HG03060 (cell line): ENCODE data around the gene CREM.

ENCODE experiments used
- ATAC-seq: cut with Tn5 transposase; IDR thresholded peaks from one replicate; pipeline ENCODE4 v1.9.1; 2021; ENCODE audit warnings: low read depth, moderate number of reproducible peaks; ENCODE audit not compliant: unreplicated experiment

Gene CREM

DNA sequence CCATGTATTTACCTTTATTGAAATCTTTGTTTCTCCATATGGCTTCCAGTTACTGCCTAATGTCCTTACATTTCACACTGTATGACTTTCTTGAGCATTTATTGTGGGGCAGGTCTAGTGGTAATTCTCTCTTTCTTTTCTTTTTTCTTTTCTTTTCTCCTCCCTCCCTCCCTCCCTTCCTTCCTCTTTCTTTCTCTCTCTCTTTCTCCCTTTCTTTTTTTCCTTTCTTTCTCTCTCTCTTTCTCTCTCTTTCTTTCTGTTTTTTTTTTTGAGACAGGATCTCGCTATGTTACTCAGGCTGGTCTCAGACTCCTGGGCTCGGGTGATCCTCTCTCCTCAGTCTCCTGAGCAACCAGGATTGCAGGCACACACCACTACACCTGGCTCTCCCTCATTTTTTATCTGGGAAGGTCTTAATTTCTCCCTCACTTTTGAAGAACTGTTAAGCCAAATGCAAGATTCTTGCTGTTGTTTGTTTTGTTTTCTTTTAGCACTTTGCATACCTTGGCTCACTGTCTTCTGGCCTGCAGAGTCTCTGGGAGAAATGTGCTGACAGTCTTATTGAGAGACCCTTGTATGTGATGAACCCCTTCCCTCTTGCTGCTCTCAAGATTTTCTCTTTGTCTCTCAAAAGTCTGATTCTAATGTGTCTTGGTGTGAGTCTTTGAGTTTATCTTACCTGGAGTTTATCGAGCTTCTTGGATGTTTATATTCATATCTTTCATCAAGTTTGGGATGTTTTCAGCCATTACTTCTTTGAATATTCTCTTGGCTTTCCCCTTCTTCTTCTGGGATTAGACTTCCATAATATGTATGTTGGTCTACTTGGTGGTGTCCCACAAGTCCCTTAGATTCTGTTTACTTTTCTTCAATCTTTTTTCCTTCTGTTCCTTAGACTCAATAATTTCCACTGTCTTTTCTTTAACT is 130.7 kb downstream of the CREM start:
- ATAC-seq = no peak

- no peak for ATAC-seq
Measured at GRCh38 chr10:35259769-35260397, 133.2 kb downstream of the CREM start.

DNA sequence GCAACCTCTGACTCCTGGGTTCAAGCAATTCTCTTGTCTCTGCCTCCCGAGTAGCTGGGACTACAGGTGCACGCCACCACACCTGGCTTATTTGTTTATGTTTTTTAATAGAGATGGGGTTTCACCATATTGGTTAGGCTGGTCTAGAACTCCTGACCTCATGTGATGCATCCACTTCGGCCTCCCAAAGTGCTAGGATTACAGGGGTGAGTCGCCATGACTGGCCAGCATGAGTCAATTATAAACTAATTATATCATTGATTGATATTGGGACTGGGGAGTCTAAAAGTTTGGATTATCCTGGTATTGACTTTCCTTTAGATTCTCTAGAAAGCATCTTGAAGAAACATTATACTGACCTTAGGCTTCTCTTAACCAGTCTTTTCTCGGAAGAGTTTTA is 135.8 kb downstream of the CREM start:
- no peak for ATAC-seq
